Measurements from ENCODE around the gene ST7.

The ST7 gene

GRCh38 chr7:117157241-117158209 lies 204.2 kb downstream of the ST7 start:
- no peaks in the 10 kb centered on the region for H3K36me3 ChIP-seq (ENCODE audit: control insufficient read depth, insufficient read depth, low read length)
- no peak overlapping the region for H3K9ac ChIP-seq (ENCODE audit: low read length)
- H3K27me3 ChIP-seq (ENCODE audit: control insufficient read depth, insufficient read depth, low read length), result no peaks in the 10 kb centered on the region
- peaks cover 4% of the 10 kb centered on the region for H3K4me1 ChIP-seq (ENCODE audit: control insufficient read depth, insufficient read depth, low read length)
- H3K4me3 ChIP-seq (ENCODE audit: low read length), result no peak overlapping the region
- H3K27ac ChIP-seq (ENCODE audit: low read depth, low read length), result no peak overlapping the region

GRCh38 chr7:117158941-117159697 lies 205.8 kb downstream of the ST7 start:
- Histone ChIP-seq H3K36me3 (ENCODE audit: control insufficient read depth, insufficient read depth, low read length) (no peaks in the 10 kb centered on the region), H3K4me1 (ENCODE audit: control insufficient read depth, insufficient read depth, low read length) (peaks cover 4% of the 10 kb centered on the region), H3K27ac (ENCODE audit: low read depth, low read length) (no peak overlapping the region), H3K27me3 (ENCODE audit: control insufficient read depth, insufficient read depth, low read length) (no peaks in the 10 kb centered on the region), H3K9ac (ENCODE audit: low read length) (no peak overlapping the region), H3K4me3 (ENCODE audit: low read length) (no peak overlapping the region)

- no peak overlapping the region for H3K9ac ChIP-seq (ENCODE audit: low read length)
- no peaks in the 10 kb centered on the region for H3K27me3 ChIP-seq (ENCODE audit: control insufficient read depth, insufficient read depth, low read length)
- H3K4me3 ChIP-seq (ENCODE audit: low read length), result no peak overlapping the region
- H3K27ac ChIP-seq (ENCODE audit: low read depth, low read length), result no peak overlapping the region
- no peaks in the 10 kb centered on the region for H3K36me3 ChIP-seq (ENCODE audit: control insufficient read depth, insufficient read depth, low read length)
- H3K4me1 ChIP-seq (ENCODE audit: control insufficient read depth, insufficient read depth, low read length), result peaks cover 4% of the 10 kb centered on the region
Measured at GRCh38 chr7:117163101-117163500, 209.8 kb downstream of the ST7 start.

- no peaks in the 10 kb centered on the region for H3K27me3 ChIP-seq (ENCODE audit: control insufficient read depth, insufficient read depth, low read length)
- no peak overlapping the region for H3K9ac ChIP-seq (ENCODE audit: low read length)
- no peak overlapping the region for H3K4me3 ChIP-seq (ENCODE audit: low read length)
- H3K4me1 ChIP-seq (ENCODE audit: control insufficient read depth, insufficient read depth, low read length), result peaks cover under 1% of the 10 kb centered on the region
- H3K27ac ChIP-seq (ENCODE audit: low read depth, low read length), result no peak overlapping the region
- H3K36me3 ChIP-seq (ENCODE audit: control insufficient read depth, insufficient read depth, low read length), result no peaks in the 10 kb centered on the region
Measured at GRCh38 chr7:117164620-117165019, 211.3 kb downstream of the ST7 start.

- H3K4me3 ChIP-seq (ENCODE audit: low read length), result no peak overlapping the region
- no peaks in the 10 kb centered on the region for H3K36me3 ChIP-seq (ENCODE audit: control insufficient read depth, insufficient read depth, low read length)
- no peaks in the 10 kb centered on the region for H3K4me1 ChIP-seq (ENCODE audit: control insufficient read depth, insufficient read depth, low read length)
- no peak overlapping the region for H3K9ac ChIP-seq (ENCODE audit: low read length)
- H3K27me3 ChIP-seq (ENCODE audit: control insufficient read depth, insufficient read depth, low read length), result no peaks in the 10 kb centered on the region
- no peak overlapping the region for H3K27ac ChIP-seq (ENCODE audit: low read depth, low read length)
Measured at GRCh38 chr7:117165656-117166055, 212.4 kb downstream of the ST7 start.

- no peaks in the 10 kb centered on the region for H3K4me1 ChIP-seq (ENCODE audit: control insufficient read depth, insufficient read depth, low read length)
- H3K27me3 ChIP-seq (ENCODE audit: control insufficient read depth, insufficient read depth, low read length), result no peaks in the 10 kb centered on the region
- H3K27ac ChIP-seq (ENCODE audit: low read depth, low read length), result no peak overlapping the region
- no peaks in the 10 kb centered on the region for H3K36me3 ChIP-seq (ENCODE audit: control insufficient read depth, insufficient read depth, low read length)
- H3K4me3 ChIP-seq (ENCODE audit: low read length), result no peak overlapping the region
- H3K9ac ChIP-seq (ENCODE audit: low read length), result no peak overlapping the region
Measured at GRCh38 chr7:117169907-117170306, 216.6 kb downstream of the ST7 start.

- Histone ChIP-seq H3K9ac (ENCODE audit: low read length) (no peak overlapping the region), H3K27me3 (ENCODE audit: control insufficient read depth, insufficient read depth, low read length) (no peaks in the 10 kb centered on the region), H3K27ac (ENCODE audit: low read depth, low read length) (no peak overlapping the region), H3K4me1 (ENCODE audit: control insufficient read depth, insufficient read depth, low read length) (no peaks in the 10 kb centered on the region), H3K4me3 (ENCODE audit: low read length) (no peak overlapping the region), H3K36me3 (ENCODE audit: control insufficient read depth, insufficient read depth, low read length) (no peaks in the 10 kb centered on the region)
Measured at GRCh38 chr7:117171106-117171505, 217.8 kb downstream of the ST7 start.

- no peak overlapping the region for H3K9ac ChIP-seq (ENCODE audit: low read length)
- no peaks in the 10 kb centered on the region for H3K4me1 ChIP-seq (ENCODE audit: control insufficient read depth, insufficient read depth, low read length)
- no peaks in the 10 kb centered on the region for H3K27me3 ChIP-seq (ENCODE audit: control insufficient read depth, insufficient read depth, low read length)
- H3K27ac ChIP-seq (ENCODE audit: low read depth, low read length), result no peak overlapping the region
- no peak overlapping the region for H3K4me3 ChIP-seq (ENCODE audit: low read length)
- H3K36me3 ChIP-seq (ENCODE audit: control insufficient read depth, insufficient read depth, low read length), result no peaks in the 10 kb centered on the region
Measured at GRCh38 chr7:117172283-117172682, 219.0 kb downstream of the ST7 start.

- Histone ChIP-seq H3K27me3 (ENCODE audit: control insufficient read depth, insufficient read depth, low read length) (no peaks in the 10 kb centered on the region), H3K4me1 (ENCODE audit: control insufficient read depth, insufficient read depth, low read length) (no peaks in the 10 kb centered on the region), H3K36me3 (ENCODE audit: control insufficient read depth, insufficient read depth, low read length) (no peaks in the 10 kb centered on the region), H3K9ac (ENCODE audit: low read length) (no peak overlapping the region), H3K4me3 (ENCODE audit: low read length) (no peak overlapping the region), H3K27ac (ENCODE audit: low read depth, low read length) (no peak overlapping the region)
Measured at GRCh38 chr7:117173035-117173770, 219.9 kb downstream of the ST7 start.

- H3K27ac ChIP-seq (ENCODE audit: low read depth, low read length), result no peak overlapping the region
- no peaks in the 10 kb centered on the region for H3K27me3 ChIP-seq (ENCODE audit: control insufficient read depth, insufficient read depth, low read length)
- no peaks in the 10 kb centered on the region for H3K4me1 ChIP-seq (ENCODE audit: control insufficient read depth, insufficient read depth, low read length)
- H3K9ac ChIP-seq (ENCODE audit: low read length), result no peak overlapping the region
- H3K36me3 ChIP-seq (ENCODE audit: control insufficient read depth, insufficient read depth, low read length), result no peaks in the 10 kb centered on the region
- no peak overlapping the region for H3K4me3 ChIP-seq (ENCODE audit: low read length)
Measured at GRCh38 chr7:117176206-117176605, 222.9 kb downstream of the ST7 start.

GRCh38 chr7:117178600-117178999 lies 225.3 kb downstream of the ST7 start:
- Histone ChIP-seq H3K4me1 (ENCODE audit: control insufficient read depth, insufficient read depth, low read length) (no peaks in the 10 kb centered on the region), H3K9ac (ENCODE audit: low read length) (no peak overlapping the region), H3K36me3 (ENCODE audit: control insufficient read depth, insufficient read depth, low read length) (no peaks in the 10 kb centered on the region), H3K4me3 (ENCODE audit: low read length) (no peak overlapping the region), H3K27ac (ENCODE audit: low read depth, low read length) (no peak overlapping the region), H3K27me3 (ENCODE audit: control insufficient read depth, insufficient read depth, low read length) (no peaks in the 10 kb centered on the region)

GRCh38 chr7:117179701-117180100 lies 226.4 kb downstream of the ST7 start:
- Histone ChIP-seq H3K36me3 (ENCODE audit: control insufficient read depth, insufficient read depth, low read length) (no peaks in the 10 kb centered on the region), H3K27me3 (ENCODE audit: control insufficient read depth, insufficient read depth, low read length) (no peaks in the 10 kb centered on the region), H3K4me3 (ENCODE audit: low read length) (no peak overlapping the region), H3K27ac (ENCODE audit: low read depth, low read length) (no peak overlapping the region), H3K4me1 (ENCODE audit: control insufficient read depth, insufficient read depth, low read length) (no peaks in the 10 kb centered on the region), H3K9ac (ENCODE audit: low read length) (no peak overlapping the region)

Data from rectal smooth muscle tissue (tissue), 1 donor.